Lung (tissue), 12 donors: ENCODE results near the gene DUSP16. TPM values are rescaled to one million over a fixed set of nuclear protein-coding genes. Genes with fewer than 3 reads are reported as not detected.
"Not testable (repeated sequence)": the region's sequence is repeated elsewhere in the genome, so short reads cannot be mapped to it uniquely, and the experiment has no call there.

Source experiments
- ATAC-seq: fragments of 200-7000 bp; cut with Tn5 transposase; one replicate; pipeline ENCODE4 v1.9.1; 2020; ENCODE audit warnings: moderate number of reproducible peaks; ENCODE audit not compliant: insufficient read depth, low FRiP score
- DNase-seq, 3 donors: peaks; one replicate each; pipeline ENCODE4 v3.0.0-alpha.2; 2013 to 2017
- H3K27ac ChIP-seq, 2 donors: one replicate each; pipeline ENCODE4 v1.5.1; 2013; ENCODE audit warnings: mild to moderate bottlenecking in 2 of 2, moderate library complexity in 2 of 2, control low read depth in 1 of 2, inconsistent platforms in 1 of 2, low read depth in 1 of 2, low read length in 1 of 2
- H3K27me3 ChIP-seq, 3 donors: one replicate each; pipeline ENCODE4 v1.5.1; 2013; ENCODE audit warnings: low read length in 2 of 3; ENCODE audit not compliant: control insufficient read depth in 3 of 3, insufficient read depth in 3 of 3
- H3K36me3 ChIP-seq, 4 donors: one replicate each; pipeline ENCODE4 v1.5.1; 2013; ENCODE audit warnings: low read length in 4 of 4, mild to moderate bottlenecking in 1 of 4, moderate library complexity in 1 of 4; ENCODE audit not compliant: control insufficient read depth in 4 of 4, insufficient read depth in 4 of 4
- H3K4me1 ChIP-seq, 5 donors: one replicate each; pipeline ENCODE4 v1.5.1; 2013; ENCODE audit warnings: low read length in 5 of 5, mild to moderate bottlenecking in 2 of 5, moderate library complexity in 1 of 5; ENCODE audit not compliant: control insufficient read depth in 5 of 5, insufficient read depth in 5 of 5
- H3K4me3 ChIP-seq: one replicate; pipeline ENCODE4 v1.5.1; 2013; ENCODE audit warnings: mild to moderate bottlenecking, control low read depth, moderate library complexity
- H3K9ac ChIP-seq, 2 donors: one replicate each; pipeline ENCODE4 v1.5.1; 2013; ENCODE audit warnings: low read length in 2 of 2, control low read depth in 1 of 2; ENCODE audit not compliant: insufficient read depth in 1 of 2
- H3K9me3 ChIP-seq, 4 donors: one replicate each; pipeline ENCODE4 v1.5.1; 2013; ENCODE audit warnings: low read length in 3 of 4, mild to moderate bottlenecking in 1 of 4, moderate library complexity in 1 of 4; ENCODE audit not compliant: control insufficient read depth in 4 of 4, insufficient read depth in 3 of 4
- WGBS, 2 donors: extraction: QIAGEN DNeasy Blood & Tissue Kit; methylation state at CpG; one replicate each; pipeline ENCODE4 v1.1.7; 2013; 5-methylcytosine and 5-hydroxymethylcytosine counted together
- polyA plus RNA-seq, 2 donors: library from polyadenylated mRNA; stranded (reverse); fragments of 200-250 nt; gene quantifications; one replicate each; pipeline ENCODE4 v1.2.1, GENCODE V29; 2013
- total RNA-seq, 2 donors: library from RNA; depleted of rRNA in 1 of 2; stranded (reverse); fragments of >200 nt in 1 of 2; gene quantifications; one replicate each; pipeline ENCODE4 v1.2.1, GENCODE V29; 2014 to 2021
- TF ChIP-seq, protein P1 (sequence below): IDR thresholded peaks from 2 replicates; pipeline ENCODE4 v1.5.1; 2012; ENCODE audit warnings: mild to moderate bottlenecking; ENCODE audit errors: control extremely low read depth, extremely low read depth
- donor health status: control.
- donor health status: control.
- donor health status: Bipolar disorder and iron deficiency.
- donor health status: healthy.
- donor health status: DM: yes; HTN: yes; CAD: no.

The DUSP16 gene
- total and polyA plus RNA-seq, 4 donors: 11.1 to 40.0 (median 25.8) TPM

- WGBS, 2 donors: 92 to 93% methylated on average over 5 of the region's 5 CpGs
- Histone ChIP-seq H3K27me3 (no peaks in the 10 kb centered on the region), H3K27ac (no peak overlapping the region), H3K4me3 (no peak overlapping the region), H3K36me3 (peaks cover 0 to 8% (median under 1%) of the 10 kb centered on the region in 4 donors), H3K9me3 (peaks cover 0 to 1% (median 0%) of the 10 kb centered on the region in 4 donors), H3K4me1 (peaks cover 0 to 27% (median 14%) of the 10 kb centered on the region in 5 donors), H3K9ac (no peak overlapping the region)
- TF ChIP-seq, protein P1, sequence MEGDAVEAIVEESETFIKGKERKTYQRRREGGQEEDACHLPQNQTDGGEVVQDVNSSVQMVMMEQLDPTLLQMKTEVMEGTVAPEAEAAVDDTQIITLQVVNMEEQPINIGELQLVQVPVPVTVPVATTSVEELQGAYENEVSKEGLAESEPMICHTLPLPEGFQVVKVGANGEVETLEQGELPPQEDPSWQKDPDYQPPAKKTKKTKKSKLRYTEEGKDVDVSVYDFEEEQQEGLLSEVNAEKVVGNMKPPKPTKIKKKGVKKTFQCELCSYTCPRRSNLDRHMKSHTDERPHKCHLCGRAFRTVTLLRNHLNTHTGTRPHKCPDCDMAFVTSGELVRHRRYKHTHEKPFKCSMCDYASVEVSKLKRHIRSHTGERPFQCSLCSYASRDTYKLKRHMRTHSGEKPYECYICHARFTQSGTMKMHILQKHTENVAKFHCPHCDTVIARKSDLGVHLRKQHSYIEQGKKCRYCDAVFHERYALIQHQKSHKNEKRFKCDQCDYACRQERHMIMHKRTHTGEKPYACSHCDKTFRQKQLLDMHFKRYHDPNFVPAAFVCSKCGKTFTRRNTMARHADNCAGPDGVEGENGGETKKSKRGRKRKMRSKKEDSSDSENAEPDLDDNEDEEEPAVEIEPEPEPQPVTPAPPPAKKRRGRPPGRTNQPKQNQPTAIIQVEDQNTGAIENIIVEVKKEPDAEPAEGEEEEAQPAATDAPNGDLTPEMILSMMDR: no peak
- ATAC-seq: no peak
- DNase-seq: no peak
Observed at GRCh38 chr12:12502815-12503151, 59.9 kb downstream of the DUSP16 start.

- not testable (repeated sequence) for DNase-seq, H3K9ac ChIP-seq, ATAC-seq, H3K9me3 ChIP-seq, H3K27ac ChIP-seq, H3K4me3 ChIP-seq, H3K36me3 ChIP-seq, H3K27me3 ChIP-seq
- whole genome bisulfite sequencing, 2 donors: 87 to 88% methylated on average over 7 of the region's 7 CpGs
- peaks cover 0 to 27% (median 14%) of the 10 kb centered on the region in 5 donors for H3K4me1 ChIP-seq
Observed at GRCh38 chr12:12502130-12502814, 60.4 kb downstream of the DUSP16 start.

- H3K27ac ChIP-seq: no peak overlapping the region
- no peak overlapping the region for H3K4me3 ChIP-seq
- peaks cover 0 to 19% (median 4%) of the 10 kb centered on the region in 5 donors for H3K4me1 ChIP-seq
- peaks cover 0 to 1% (median 0%) of the 10 kb centered on the region in 4 donors for H3K9me3 ChIP-seq
- H3K27me3 ChIP-seq: no peaks in the 10 kb centered on the region
- TF ChIP-seq, protein P1: no peak
- H3K36me3 ChIP-seq: peaks cover 0 to 8% (median 2%) of the 10 kb centered on the region in 4 donors
- peak in 1 of 3 donors; percentile 13 for DNase-seq
- WGBS, 2 donors: 70 to 89% methylated on average over 3 of the region's 3 CpGs
- ATAC-seq: no peak
- H3K9ac ChIP-seq: no peak overlapping the region
Observed at GRCh38 chr12:12501121-12501520, 61.5 kb downstream of the DUSP16 start.

GRCh38 chr12:12499909-12500604, 62.6 kb downstream of the DUSP16 start:
- H3K4me3 ChIP-seq: no peak overlapping the region
- H3K4me1 ChIP-seq: peaks cover 0 to 9% (median 1%) of the 10 kb centered on the region in 5 donors
- TF ChIP-seq, protein P1: no peak
- DNase-seq: no peak
- no peak overlapping the region for H3K27ac ChIP-seq
- peak; percentile 19 for ATAC-seq
- 84 to 97% methylated on average over 5 of the region's 5 CpGs for WGBS, 2 donors
- H3K9me3 ChIP-seq: peaks cover 0 to 1% (median 0%) of the 10 kb centered on the region in 4 donors
- no peak overlapping the region for H3K9ac ChIP-seq
- peaks cover 2 to 8% (median 4%) of the 10 kb centered on the region in 4 donors for H3K36me3 ChIP-seq
- no peaks in the 10 kb centered on the region for H3K27me3 ChIP-seq
